Naive thymus-derived CD8-positive, alpha-beta T cell (primary cell): Measurements from ENCODE around the gene DKK2. TPM values are rescaled to one million over a fixed set of nuclear protein-coding genes. Genes with fewer than 3 reads are reported as not detected.

Experiments used
- ATAC-seq, 2 donors: fragments of 150-1000 bp; cut with Tn5 transposase in 1 of 2; sonication (Bioruptor Pico), chemical (Tn5 transposase) in 1 of 2; 1 replicate in 1 of 2; 2 replicates in 1 of 2; pipeline ENCODE4 v1.10.0; 2021; ENCODE audit warnings: mild to moderate bottlenecking in 2 of 2, moderate library complexity in 2 of 2
- POLR2A ChIA-PET: fragments of 350-600 bp; sonication (Branson Sonifier 250); formaldehyde crosslinking; loops from one replicate; lab custom pipeline; 2021; ENCODE audit warnings: antibody characterized with exemption; lab: Charles Lee
- DNase-seq, 10 donors: peaks; one replicate each; pipeline versions ENCODE4 v3.0.0 to v3.0.0-alpha.2; 2020 to 2022
- H3K27ac Mint-ChIP-seq, 10 donors: one replicate each; pipeline ENCODE4 v1.8.0; 2020 to 2022; ENCODE audit warnings: mild to moderate bottlenecking in 10 of 10, mixed read lengths in 10 of 10, moderate library complexity in 4 of 10, inconsistent platforms in 1 of 10
- H3K27me3 Mint-ChIP-seq, 5 donors: one replicate each; pipeline ENCODE4 v1.8.0; 2021 to 2022; ENCODE audit warnings: mixed read lengths in 5 of 5
- H3K36me3 Mint-ChIP-seq, 3 donors: one replicate each; pipeline ENCODE4 v1.8.0; 2020 to 2022; ENCODE audit warnings: mixed read lengths in 3 of 3, mild to moderate bottlenecking in 2 of 3, inconsistent platforms in 1 of 3
- H3K4me1 Mint-ChIP-seq, 4 donors: one replicate each; pipeline ENCODE4 v1.8.0; 2021 to 2022; ENCODE audit warnings: mixed read lengths in 4 of 4
- H3K4me3 Mint-ChIP-seq, 10 donors: one replicate each; pipeline ENCODE4 v1.8.0; 2020 to 2022; ENCODE audit warnings: mild to moderate bottlenecking in 10 of 10, mixed read lengths in 10 of 10, moderate library complexity in 6 of 10, inconsistent platforms in 1 of 10
- H3K9me3 Mint-ChIP-seq, 9 donors: one replicate each; pipeline ENCODE4 v1.8.0; 2020 to 2022; ENCODE audit warnings: mixed read lengths in 9 of 9, mild to moderate bottlenecking in 3 of 9, inconsistent platforms in 1 of 9, moderate library complexity in 1 of 9
- polyA plus RNA-seq, 3 donors: library from polyadenylated mRNA; unstranded; fragments of 300-500 nt; fragmentation: Illumina TruSeq; gene quantifications; one replicate each; pipeline ENCODE4 v1.2.3, GENCODE V29; 2021
- total RNA-seq, 8 experiments: library from RNA in 2 of 8; stranded (reverse) in 2 of 8; gene quantifications; one replicate each; pipeline ENCODE4 v1.2.3 and lab custom pipeline; 2021 to 2026

DKK2 gene
- total and polyA plus RNA-seq, 5 experiments from 2014 or later, result not detected

GRCh38 chr4:106875340-106875739 is 160.8 kb downstream of the DKK2 start:
- peaks cover 0 to 18% (median 2%) of the 10 kb centered on the region in 9 donors for H3K9me3 Mint-ChIP-seq
- H3K4me1 Mint-ChIP-seq, result no peaks in the 10 kb centered on the region
- peak in 1 of 10 donors; percentile 50 for DNase-seq
- POLR2A ChIA-PET, result no interaction called here
- peaks cover 0 to 5% (median 0%) of the 10 kb centered on the region in 5 donors for H3K27me3 Mint-ChIP-seq
- H3K27ac Mint-ChIP-seq, result no peak overlapping the region
- ATAC-seq, result no peak
- H3K4me3 Mint-ChIP-seq, result no peak overlapping the region
- H3K36me3 Mint-ChIP-seq, result no peaks in the 10 kb centered on the region
